H1 (cell line): Measurements from ENCODE around the gene DPP4. TPM values are rescaled to one million over a fixed set of nuclear protein-coding genes. Genes with fewer than 3 reads are reported as not detected.

ENCODE experiments used
- CTCF ChIA-PET: fragments of 300-600 bp; sonication (Branson Sonifier 250); formaldehyde crosslinking; loops from one replicate; lab custom pipeline; 2021; ENCODE audit not compliant: partially characterized antibody; lab: Charles Lee
- POLR2A ChIA-PET: fragments of 300-600 bp; sonication (Branson Sonifier 250); formaldehyde crosslinking; loops from one replicate; lab custom pipeline; 2021; ENCODE audit warnings: inconsistent platforms; ENCODE audit not compliant: partially characterized antibody; lab: Charles Lee
- DNase-seq, 2 experiments: peaks; one replicate each; pipeline versions ENCODE4 v3.0.0 to v3.0.0-alpha.2; 2010 to 2022; ENCODE audit warnings: low spot score in 2 of 2, low read depth in 1 of 2, mixed read lengths in 1 of 2
- FAIRE-seq: peaks from 2 replicates; lab custom pipeline; 2011; peaks lifted over from hg19 to GRCh38; lab: Jason Lieb, UNC
- H2AFZ ChIP-seq: 2 replicates; pipeline ENCODE4 v1.8.1; 2012; ENCODE audit warnings: low read length, inconsistent platforms
- H2AK5ac ChIP-seq: 2 replicates; pipeline ENCODE4 v1.6.1; 2013; ENCODE audit warnings: low read depth, low read length
- H2BK120ac ChIP-seq: replicated peaks from 2 replicates; pipeline ENCODE3; 2013; ENCODE audit warnings: low read depth, low read length, inconsistent platforms
- H2BK12ac ChIP-seq: 2 replicates; pipeline ENCODE4 v1.6.1; 2013; ENCODE audit warnings: low read depth, low read length
- H2BK15ac ChIP-seq: 2 replicates; pipeline ENCODE4 v1.6.1; 2013; ENCODE audit warnings: low read length
- H2BK20ac ChIP-seq: 2 replicates; pipeline ENCODE4 v1.6.1; 2013; ENCODE audit warnings: low read length
- H2BK5ac ChIP-seq: 2 replicates; pipeline ENCODE4 v1.6.1; 2013; ENCODE audit warnings: low read depth, low read length
- H3K14ac ChIP-seq: 2 replicates; pipeline ENCODE4 v1.6.1; 2013; ENCODE audit warnings: inconsistent platforms; ENCODE audit not compliant: insufficient read length
- H3K18ac ChIP-seq: 2 replicates; pipeline ENCODE4 v1.6.1; 2013; ENCODE audit warnings: low read length; ENCODE audit errors: extremely low read depth
- H3K23ac ChIP-seq: 2 replicates; pipeline ENCODE4 v1.6.1; 2013; ENCODE audit warnings: inconsistent platforms; ENCODE audit not compliant: insufficient read length
- H3K23me2 ChIP-seq: 2 replicates; pipeline ENCODE4 v1.6.1; 2013; ENCODE audit warnings: low read depth, low read length
- H3K27ac ChIP-seq: 2 replicates; pipeline ENCODE4 v1.6.1; 2011; ENCODE audit warnings: low read depth, low read length, inconsistent platforms
- H3K27me3 ChIP-seq, 4 experiments: replicated peaks in 1 of 4; 1 replicate in 1 of 4; 2 replicates in 3 of 4; pipeline versions ENCODE4 v1.6.1 to v1.8.1; 2011 to 2013; ENCODE audit warnings: low read length in 3 of 4, mild to moderate bottlenecking in 3 of 4, inconsistent platforms in 2 of 4, mixed read lengths in 2 of 4, moderate library complexity in 1 of 4; ENCODE audit not compliant: control insufficient read depth in 3 of 4, insufficient read depth in 3 of 4; ENCODE audit errors: extremely low read depth in 1 of 4
- H3K36me3 ChIP-seq, 4 experiments: 2 replicates each; pipeline versions ENCODE4 v1.6.1 to v1.8.1; 2011 to 2013; ENCODE audit warnings: mild to moderate bottlenecking in 4 of 4, low read length in 3 of 4, moderate library complexity in 2 of 4, control low read depth in 1 of 4, inconsistent platforms in 1 of 4; ENCODE audit not compliant: insufficient read depth in 4 of 4, control insufficient read depth in 2 of 4
- H3K4ac ChIP-seq: replicated peaks from 2 replicates; pipeline ENCODE3; 2013; ENCODE audit warnings: low read length, low read depth, mixed read lengths, inconsistent platforms; ENCODE audit not compliant: insufficient read length
- H3K4me1 ChIP-seq, 4 experiments: replicated peaks in 1 of 4; 1 replicate in 1 of 4; 2 replicates in 3 of 4; pipeline versions ENCODE4 v1.6.1 to v1.8.1; 2011 to 2013; ENCODE audit warnings: low read length in 3 of 4, inconsistent platforms in 2 of 4, mixed read lengths in 1 of 4; ENCODE audit not compliant: insufficient read depth in 4 of 4, control insufficient read depth in 3 of 4
- H3K4me2 ChIP-seq, 2 experiments: 2 replicates each; pipeline versions ENCODE4 v1.6.1 to v1.8.1; 2011 to 2013; ENCODE audit warnings: low read depth in 2 of 2, low read length in 2 of 2, control low read depth in 1 of 2, inconsistent platforms in 1 of 2, mild to moderate bottlenecking in 1 of 2; ENCODE audit not compliant: insufficient read depth in 1 of 2
- H3K4me3 ChIP-seq, 4 experiments: fragments of 200-600, 300-600 bp in 1 of 4; sonication (generic), shearing (Covaris generic), sonication (Bioruptor Twin) in 1 of 4; 2 replicates each; pipeline versions ENCODE4 v1.5.1 to v1.8.1; 2011 to 2016; ENCODE audit warnings: low read length in 4 of 4, low read depth in 3 of 4, control low read depth in 2 of 4, inconsistent platforms in 2 of 4, mild to moderate bottlenecking in 2 of 4, mixed read lengths in 1 of 4, moderate library complexity in 1 of 4; ENCODE audit not compliant: insufficient read depth in 2 of 4; ENCODE audit errors: extremely low read depth in 1 of 4
- H3K56ac ChIP-seq: replicated peaks from 2 replicates; pipeline ENCODE3; 2013; ENCODE audit warnings: low read depth, mild to moderate bottlenecking, mixed read lengths, low read length, inconsistent platforms; ENCODE audit not compliant: insufficient read length
- H3K79me1 ChIP-seq: 2 replicates; pipeline ENCODE4 v1.6.1; 2013; ENCODE audit warnings: low read depth, low read length, control low read depth
- H3K79me2 ChIP-seq, 2 experiments: 2 replicates each; pipeline versions ENCODE4 v1.6.1 to v1.8.1; 2012 to 2013; ENCODE audit warnings: low read length in 2 of 2, mild to moderate bottlenecking in 2 of 2, inconsistent platforms in 1 of 2; ENCODE audit not compliant: insufficient read depth in 2 of 2, control insufficient read depth in 1 of 2
- H3K9ac ChIP-seq, 4 experiments: replicated peaks in 1 of 4; 1 replicate in 1 of 4; 2 replicates in 3 of 4; pipeline versions ENCODE4 v1.6.1 to v1.8.1; 2011 to 2013; ENCODE audit warnings: low read depth in 3 of 4, low read length in 3 of 4, control low read depth in 2 of 4, mild to moderate bottlenecking in 2 of 4, moderate library complexity in 2 of 4, inconsistent platforms in 1 of 4; ENCODE audit errors: extremely low read depth in 1 of 4
- H3K9me3 ChIP-seq, 2 experiments: 2 replicates each; pipeline versions ENCODE4 v1.6.1 to v1.8.1; 2012 to 2013; ENCODE audit warnings: mild to moderate bottlenecking in 2 of 2, moderate library complexity in 2 of 2, control low read depth in 1 of 2, inconsistent platforms in 1 of 2, low read depth in 1 of 2, low read length in 1 of 2, mixed read lengths in 1 of 2; ENCODE audit not compliant: insufficient read depth in 2 of 2
- H4K20me1 ChIP-seq, 2 experiments: replicated peaks in 1 of 2; 2 replicates each; pipeline versions ENCODE3 to v1.8.1; 2011 to 2013; ENCODE audit warnings: inconsistent platforms in 2 of 2, low read length in 2 of 2, mild to moderate bottlenecking in 1 of 2; ENCODE audit not compliant: insufficient read depth in 2 of 2, control insufficient read depth in 1 of 2
- H4K5ac ChIP-seq: 2 replicates; pipeline ENCODE4 v1.6.1; 2013; ENCODE audit warnings: low read length, low read depth, mixed read lengths, inconsistent platforms; ENCODE audit not compliant: insufficient read length
- H4K8ac ChIP-seq: 2 replicates; pipeline ENCODE4 v1.8.0; 2013; ENCODE audit warnings: mild to moderate bottlenecking, moderate library complexity, low read length, inconsistent platforms; ENCODE audit not compliant: insufficient read depth; ENCODE audit errors: extremely low read depth
- H4K91ac ChIP-seq: replicated peaks from 2 replicates; pipeline ENCODE3; 2013; ENCODE audit warnings: low read length, mixed read lengths, inconsistent platforms; ENCODE audit not compliant: insufficient read length
- BCL11A ChIP-seq, 2 experiments: IDR thresholded peaks; one replicate each; pipeline ENCODE4 v1.6.1; 2011; ENCODE audit warnings: low read depth in 2 of 2, low read length in 2 of 2, mild to moderate bottlenecking in 2 of 2
- CHD2 ChIP-seq: IDR thresholded peaks from 2 replicates; pipeline ENCODE4 v1.6.1; 2012; ENCODE audit warnings: low read length, improper control_type of control experiment
- EP300 ChIP-seq, 2 experiments: IDR thresholded peaks; 1 replicate in 1 of 2; 2 replicates in 1 of 2; pipeline ENCODE4 v1.6.1; 2011 to 2012; ENCODE audit warnings: low read depth in 2 of 2, low read length in 2 of 2, mild to moderate bottlenecking in 2 of 2, borderline replicate concordance in 1 of 2, inconsistent platforms in 1 of 2, moderate library complexity in 1 of 2
- GTF2F1 ChIP-seq: IDR thresholded peaks from 2 replicates; pipeline ENCODE4 v1.6.1; 2012; ENCODE audit warnings: low read depth, low read length, improper control_type of control experiment, borderline replicate concordance
- HDAC2 ChIP-seq, 2 experiments: fragments of 300-600 bp in 1 of 2; sonication (generic) in 1 of 2; IDR thresholded peaks; 2 replicates each; pipeline ENCODE4 v1.6.1; 2011 to 2012; ENCODE audit warnings: low read depth in 2 of 2, low read length in 2 of 2, mild to moderate bottlenecking in 2 of 2, moderate library complexity in 2 of 2, borderline replicate concordance in 1 of 2, inconsistent platforms in 1 of 2
- JUND ChIP-seq: IDR thresholded peaks from 2 replicates; pipeline ENCODE4 v1.6.1; 2011; ENCODE audit warnings: mild to moderate bottlenecking, improper control_type of control experiment, low read length
- KDM5A ChIP-seq: fragments of 200-600 bp; IDR thresholded peaks from 2 replicates; pipeline ENCODE4 v1.7.1; 2012; ENCODE audit warnings: mild to moderate bottlenecking, low read length, inconsistent platforms, mixed read lengths
- RXRA ChIP-seq: IDR thresholded peaks from 2 replicates; pipeline ENCODE4 v1.6.1; 2011; ENCODE audit warnings: low read depth, mild to moderate bottlenecking, low read length, moderate library complexity; ENCODE audit not compliant: insufficient read depth
- SIN3A ChIP-seq, 2 experiments: IDR thresholded peaks in 1 of 2; conservative IDR thresholded peaks in 1 of 2; 2 replicates each; pipeline ENCODE4 v1.6.1; 2011 to 2012; ENCODE audit warnings: low read length in 2 of 2, improper control_type of control experiment in 1 of 2, low read depth in 1 of 2, mild to moderate bottlenecking in 1 of 2
- WGBS, 2 experiments: shearing (Covaris generic) in 1 of 2; methylation state at CpG; one replicate each; pipeline versions ENCODE4 v1.1.6 to v1.1.7; 2013 to 2015; ENCODE audit warnings: low lambda C conversion rate in 2 of 2, mixed read lengths in 2 of 2, inconsistent platforms in 1 of 2, low coverage in 1 of 2, missing lambda C conversion rate in 1 of 2; ENCODE audit not compliant: insufficient replicate concordance in 2 of 2, insufficient coverage in 1 of 2, insufficient read length in 1 of 2; ENCODE audit errors: extremely low coverage in 1 of 2, missing lambda C conversion rate in 1 of 2; 5-methylcytosine and 5-hydroxymethylcytosine counted together
- polyA plus RNA-seq, 7 experiments: library from polyadenylated mRNA; depleted of rRNA in 3 of 7; stranded (reverse) in 5 of 7; unstranded in 2 of 7; fragments of >200 nt in 5 of 7; fragments of 200-250 nt in 2 of 7; gene quantifications; 1 replicate in 5 of 7; 2 replicates in 1 of 7; 4 replicates in 1 of 7; pipeline versions ENCODE4 v1.2.1 to v1.2.3, GENCODE V29; 2011 to 2013; ENCODE audit warnings: missing spikeins in 2 of 7, mixed read lengths in 2 of 7
- total RNA-seq: library from RNA; stranded (reverse); fragmentation: NEBNext Ultra II Directional; extraction: Animal tissue kit (Norgen Biotek cat#: 25700); gene quantifications from 2 replicates; pipeline ENCODE4 v1.2.1, GENCODE V29; 2021
- TF ChIP-seq, protein P1 (sequence below), 3 experiments: IDR thresholded peaks; 1 replicate in 2 of 3; 2 replicates in 1 of 3; pipeline versions ENCODE4 v1.5.1 to v1.6.1; 2011; ENCODE audit warnings: low read length in 3 of 3, mild to moderate bottlenecking in 3 of 3, inconsistent platforms in 2 of 3, low read depth in 1 of 3, moderate library complexity in 1 of 3; ENCODE audit not compliant: insufficient read depth in 1 of 3; ENCODE audit errors: control extremely low read depth in 1 of 3

DPP4 gene
- total and polyA plus RNA-seq, 2 of the 8 experiments (the other 6 are each of a cell fraction or from before 2014, with no cell fraction given), result 1.3 to 3.1 TPM

DNA sequence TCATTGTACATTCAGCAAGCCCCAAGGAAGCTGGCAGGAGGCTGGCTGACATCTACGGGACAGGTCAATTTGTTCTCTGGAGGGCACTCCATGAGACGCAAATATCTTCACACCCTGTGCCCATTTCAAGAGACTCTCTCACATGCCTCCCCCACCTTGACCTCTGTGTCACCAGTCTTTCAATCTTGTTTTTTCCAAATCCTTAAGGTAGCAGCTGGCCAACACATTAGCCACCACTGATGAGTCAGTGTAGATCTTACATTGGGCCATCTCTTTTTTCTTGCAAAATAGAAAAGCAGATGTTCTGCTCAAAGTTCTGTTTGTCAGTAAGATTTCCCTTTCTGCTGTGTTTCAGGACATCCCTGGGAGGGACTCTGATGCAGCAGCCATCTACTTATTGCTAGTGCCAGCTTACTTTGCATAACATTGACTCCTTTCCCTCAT is 1.7 kb upstream of the DPP4 start:
- H2AK5ac ChIP-seq, result 0 out of 2 replicates have a peak overlapping the region, but pooled peaks have one; percentile 0
- WGBS, 2 experiments, result 93% methylated on average over 2 of the region's 2 CpGs; no CpG with 5 or more reads in 1 of the 2 experiments
- peaks cover 0 to 2% (median 0%) of the 10 kb centered on the region in 4 experiments; a peak in 1 of 8 replicates for H3K36me3 ChIP-seq
- H3K4ac ChIP-seq, result no peak overlapping the region
- DNase-seq, result no peak
- peaks cover 0 to 15% (median 12%) of the 10 kb centered on the region in 4 experiments; a peak in 5 of 7 replicates for H3K27me3 ChIP-seq
- ChIA-PET POLR2A (no interaction called here), CTCF (interaction anchor here (0.7 to 1.4 kb wide), 3 partner anchors 10 to 49 kb away, joined by 3 read pairs; no protein-coding TSS in a partner anchor)
- H2BK5ac ChIP-seq, result no peak overlapping the region
- H3K79me1 ChIP-seq, result no peaks in the 10 kb centered on the region
- H2BK120ac ChIP-seq, result no peak overlapping the region
- no peak overlapping the region for H3K27ac ChIP-seq
- H4K20me1 ChIP-seq, result no peaks in the 10 kb centered on the region
- no peak overlapping the region for H4K5ac ChIP-seq
- H3K23me2 ChIP-seq, result peaks cover 6% of the 10 kb centered on the region; the same call in 1 of the 2 replicates
- no peaks in the 10 kb centered on the region for H3K79me2 ChIP-seq
- no peak overlapping the region for H2BK15ac ChIP-seq
- peaks cover 15 to 17% of the 10 kb centered on the region in 2 experiments for H3K9me3 ChIP-seq
- no peak for FAIRE-seq
- no peak overlapping the region for H3K9ac ChIP-seq
- no peak overlapping the region for H3K23ac ChIP-seq
- no peak overlapping the region for H3K18ac ChIP-seq
- H2BK12ac ChIP-seq, result 0 out of 2 replicates have a peak overlapping the region, but pooled peaks have one; percentile 51
- peaks cover 3 to 16% (median 13%) of the 10 kb centered on the region in 4 experiments for H3K4me1 ChIP-seq
- H3K4me3 ChIP-seq, result no peak overlapping the region
- peak overlapping the region in 1 of 2 experiments; percentile 30; a peak in 1 of 4 replicates for H3K4me2 ChIP-seq
- no peak overlapping the region for H2AFZ ChIP-seq
- H3K56ac ChIP-seq, result no peak overlapping the region
- no peak overlapping the region for H3K14ac ChIP-seq
- no peak overlapping the region for H4K8ac ChIP-seq
- H4K91ac ChIP-seq, result no peak overlapping the region
- H2BK20ac ChIP-seq, result peak overlapping the region; percentile 84; the same call in 1 of the 2 replicates
- no peak for TF ChIP-seq KDM5A
- TF ChIP-seq EP300 (IDR thresholded peaks at IDR 0.05; ENCODE audit: borderline replicate concordance in 1 of 2, low read depth in 2 of 2, low read length in 2 of 2), result no peak
- TF ChIP-seq CHD2, result no peak
- TF ChIP-seq JUND, result no peak
- TF ChIP-seq BCL11A (IDR thresholded peaks at IDR 0.05; ENCODE audit: low read depth in 2 of 2, low read length in 2 of 2), result no peak
- TF ChIP-seq SIN3A (conservative IDR thresholded peaks at IDR 0.05 in 1 of 2, IDR thresholded peaks at IDR 0.05 in 1 of 2; ENCODE audit: low read depth in 1 of 2, low read length in 2 of 2), result no peak
- TF ChIP-seq HDAC2 (IDR thresholded peaks at IDR 0.05; ENCODE audit: borderline replicate concordance in 1 of 2, low read depth in 2 of 2, low read length in 2 of 2), result no peak
- TF ChIP-seq, protein P1, sequence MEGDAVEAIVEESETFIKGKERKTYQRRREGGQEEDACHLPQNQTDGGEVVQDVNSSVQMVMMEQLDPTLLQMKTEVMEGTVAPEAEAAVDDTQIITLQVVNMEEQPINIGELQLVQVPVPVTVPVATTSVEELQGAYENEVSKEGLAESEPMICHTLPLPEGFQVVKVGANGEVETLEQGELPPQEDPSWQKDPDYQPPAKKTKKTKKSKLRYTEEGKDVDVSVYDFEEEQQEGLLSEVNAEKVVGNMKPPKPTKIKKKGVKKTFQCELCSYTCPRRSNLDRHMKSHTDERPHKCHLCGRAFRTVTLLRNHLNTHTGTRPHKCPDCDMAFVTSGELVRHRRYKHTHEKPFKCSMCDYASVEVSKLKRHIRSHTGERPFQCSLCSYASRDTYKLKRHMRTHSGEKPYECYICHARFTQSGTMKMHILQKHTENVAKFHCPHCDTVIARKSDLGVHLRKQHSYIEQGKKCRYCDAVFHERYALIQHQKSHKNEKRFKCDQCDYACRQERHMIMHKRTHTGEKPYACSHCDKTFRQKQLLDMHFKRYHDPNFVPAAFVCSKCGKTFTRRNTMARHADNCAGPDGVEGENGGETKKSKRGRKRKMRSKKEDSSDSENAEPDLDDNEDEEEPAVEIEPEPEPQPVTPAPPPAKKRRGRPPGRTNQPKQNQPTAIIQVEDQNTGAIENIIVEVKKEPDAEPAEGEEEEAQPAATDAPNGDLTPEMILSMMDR (IDR thresholded peaks at IDR 0.05; ENCODE audit: control extremely low read depth in 1 of 3, insufficient read depth in 1 of 3, low read depth in 1 of 3, low read length in 3 of 3), result no peak
- TF ChIP-seq GTF2F1, result no peak
- no peak for TF ChIP-seq RXRA
